GM10847 (cell line): Measurements from ENCODE around the gene USP30.

Experiments
- POLR2A ChIP-seq: IDR thresholded peaks from 2 replicates; pipeline ENCODE4 v1.6.1; 2011; ENCODE audit not compliant: insufficient read length; ENCODE audit errors: extremely low read depth

Gene USP30

GRCh38 chr12:109052414-109053323 lies at the start of gene USP30:
USP30 (plus strand) TSS chr12:109052576; CDS start chr12:109052679, 103 bp downstream.
- no peak for TF ChIP-seq POLR2A

DNA sequence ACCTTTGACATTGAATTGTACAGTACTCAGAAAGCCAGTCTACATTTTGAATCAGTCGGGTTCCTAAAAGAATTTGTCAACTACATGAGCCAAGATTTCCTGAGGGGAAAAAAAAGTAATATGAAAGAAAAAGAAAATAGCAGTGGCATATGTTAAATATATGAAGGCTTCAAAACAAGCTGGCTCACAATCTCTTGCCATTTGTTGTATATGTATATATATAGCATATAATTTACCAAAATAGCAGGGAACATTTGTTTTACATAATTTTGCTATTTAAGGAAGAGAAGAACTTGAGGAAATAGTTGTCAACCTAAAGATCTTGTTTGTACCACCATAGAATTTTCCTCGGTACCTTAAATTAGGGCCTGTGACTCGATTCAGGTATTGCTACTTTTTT lies 48.4 kb upstream of the USP30 start:
- no peak for TF ChIP-seq POLR2A

DNA sequence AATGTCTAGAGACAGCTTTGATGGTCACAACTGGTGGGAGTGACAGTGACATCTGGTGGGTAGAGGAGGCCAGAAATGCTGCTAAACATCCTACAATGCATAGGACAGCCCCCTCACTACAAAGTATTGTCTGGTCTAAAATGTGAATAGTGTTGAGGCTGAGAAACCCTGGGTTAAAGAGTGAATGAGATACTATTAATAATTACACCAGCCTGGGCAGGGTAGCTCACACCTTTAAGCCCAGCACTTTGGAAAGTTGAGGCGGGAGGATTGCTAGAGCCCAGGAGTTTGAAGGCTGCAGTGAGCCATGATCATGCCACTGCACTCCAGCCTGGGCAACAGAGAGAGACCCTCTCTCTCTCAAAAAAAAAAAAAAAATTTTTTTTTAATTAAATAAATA lies 42.6 kb upstream of the USP30 start:
- no peak for TF ChIP-seq POLR2A

GRCh38 chr12:109010259-109010658 lies 42.1 kb upstream of the USP30 start:
- no peak for TF ChIP-seq POLR2A

- no peak for TF ChIP-seq POLR2A
Observed at GRCh38 chr12:109014984-109015765, 37.2 kb upstream of the USP30 start.

DNA sequence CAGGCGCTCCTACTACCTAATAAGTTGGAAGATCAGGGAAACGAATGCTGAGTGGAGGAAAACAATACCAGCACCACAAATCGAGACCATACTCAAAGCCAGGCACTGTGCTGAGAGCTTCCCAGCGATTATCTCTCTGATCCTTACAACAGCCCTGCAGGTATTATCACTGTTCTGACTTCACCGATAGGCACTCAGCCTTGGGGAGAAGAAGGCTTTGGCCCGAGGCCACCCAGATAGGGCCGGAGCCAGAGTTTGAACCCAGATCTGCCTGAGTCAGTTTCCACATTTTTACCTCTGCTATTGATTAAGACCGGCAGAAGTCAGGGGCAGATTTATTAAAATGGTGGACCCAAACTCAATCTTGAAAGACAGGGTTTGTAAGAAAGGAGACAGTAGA lies 36.4 kb upstream of the USP30 start:
- no peak for TF ChIP-seq POLR2A

DNA sequence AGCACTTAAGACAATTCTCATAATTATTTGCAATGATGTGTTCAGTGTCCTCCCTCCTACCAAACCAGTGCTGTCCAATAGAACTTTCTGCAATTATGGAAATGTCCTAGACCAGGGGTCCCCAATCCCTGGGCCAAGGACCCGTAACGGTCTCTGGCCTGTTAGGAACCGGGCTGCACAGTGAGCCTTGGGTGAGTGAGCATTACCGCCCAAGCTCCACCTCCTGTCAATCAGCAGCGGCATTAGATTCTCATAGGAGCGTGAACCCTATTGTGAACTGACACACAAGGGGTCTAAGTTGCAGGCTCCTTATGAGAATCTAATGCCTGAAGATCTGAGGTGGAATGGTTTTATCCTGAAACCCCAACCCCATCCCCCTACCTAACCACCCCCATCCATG lies 35.4 kb upstream of the USP30 start:
- no peak for TF ChIP-seq POLR2A

DNA sequence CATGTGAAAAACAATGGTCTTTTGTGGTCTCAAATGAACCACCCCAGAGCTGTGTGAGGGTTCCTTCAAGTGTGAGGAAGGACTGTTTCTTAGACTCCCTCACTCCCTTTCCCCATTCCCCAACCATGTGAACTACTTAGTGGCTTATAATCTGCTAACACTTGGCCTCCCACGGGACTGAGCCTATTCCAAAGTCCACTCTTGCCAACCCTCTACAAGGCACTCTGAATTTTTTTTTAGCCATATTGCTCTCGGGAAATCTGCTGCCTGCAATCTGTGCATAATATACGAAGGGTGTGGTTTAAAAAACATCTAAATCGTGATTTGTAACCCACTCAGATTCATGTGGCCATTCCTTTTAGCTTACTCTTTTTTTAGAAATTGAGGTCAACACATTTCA lies 34.1 kb upstream of the USP30 start:
- no peak for TF ChIP-seq POLR2A

GRCh38 chr12:109020146-109020795 lies 32.1 kb upstream of the USP30 start:
- TF ChIP-seq POLR2A = no peak

DNA sequence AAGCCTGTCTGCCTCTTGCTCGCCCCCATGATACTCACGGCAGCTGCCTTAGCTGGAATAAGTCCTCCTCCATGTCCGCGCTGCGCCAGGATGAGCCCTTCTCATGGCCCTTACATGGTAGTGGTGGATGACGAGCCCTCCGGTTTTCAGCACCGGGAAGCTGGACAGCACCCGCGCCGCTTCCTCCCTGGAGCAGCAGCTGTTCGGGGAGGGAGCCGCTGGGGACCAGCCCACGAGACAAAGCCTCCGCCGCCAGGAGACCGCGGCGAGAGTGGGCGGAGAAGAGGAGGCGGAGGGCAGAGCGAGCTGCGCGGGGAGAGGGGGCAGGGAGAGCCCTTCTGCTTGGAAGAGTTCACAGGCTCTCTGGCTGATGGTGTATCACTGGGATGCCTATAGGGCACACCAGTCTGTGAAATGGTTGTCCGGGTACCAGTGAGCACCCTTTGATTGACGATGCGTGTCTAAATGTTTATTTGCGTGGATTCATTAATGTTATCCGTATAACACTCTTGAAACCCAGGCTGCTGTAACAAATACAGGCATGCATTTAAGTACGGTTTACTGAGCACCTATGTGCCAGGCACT lies 31.5 kb upstream of the USP30 start, which contains the start of gene SVOP:
Gene SVOP (minus strand): TSS at position 273 of the 585 bp plus-strand sequence. CDS start 200 bp downstream, at position 73.
- no peak for TF ChIP-seq POLR2A

DNA sequence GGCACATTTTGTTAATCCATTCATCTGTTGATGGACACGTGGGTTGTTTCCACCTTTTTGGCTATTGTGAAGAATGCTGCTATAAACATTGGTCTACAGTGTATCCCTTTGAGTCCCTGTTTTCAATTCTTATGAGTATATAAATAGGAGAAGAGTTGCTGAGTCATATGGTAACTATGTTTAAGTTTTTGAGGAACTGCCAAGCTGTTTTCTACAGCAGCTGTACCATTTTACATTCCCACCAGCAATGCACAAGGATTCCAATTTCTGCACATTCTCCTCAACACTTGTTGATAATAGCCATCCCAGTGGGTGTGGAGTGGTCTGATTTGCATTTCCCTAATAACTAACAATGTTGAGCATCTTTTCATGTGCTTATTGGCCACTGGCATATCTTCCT lies 24.6 kb upstream of the USP30 start:
- no peak for TF ChIP-seq POLR2A

GRCh38 chr12:109029411-109029810 lies 23.0 kb upstream of the USP30 start:
- TF ChIP-seq POLR2A = no peak

- no peak for TF ChIP-seq POLR2A
Observed at GRCh38 chr12:109033239-109034196, 18.9 kb upstream of the USP30 start.

- TF ChIP-seq POLR2A = no peak
Observed at GRCh38 chr12:109036975-109037374, 15.4 kb upstream of the USP30 start.

DNA sequence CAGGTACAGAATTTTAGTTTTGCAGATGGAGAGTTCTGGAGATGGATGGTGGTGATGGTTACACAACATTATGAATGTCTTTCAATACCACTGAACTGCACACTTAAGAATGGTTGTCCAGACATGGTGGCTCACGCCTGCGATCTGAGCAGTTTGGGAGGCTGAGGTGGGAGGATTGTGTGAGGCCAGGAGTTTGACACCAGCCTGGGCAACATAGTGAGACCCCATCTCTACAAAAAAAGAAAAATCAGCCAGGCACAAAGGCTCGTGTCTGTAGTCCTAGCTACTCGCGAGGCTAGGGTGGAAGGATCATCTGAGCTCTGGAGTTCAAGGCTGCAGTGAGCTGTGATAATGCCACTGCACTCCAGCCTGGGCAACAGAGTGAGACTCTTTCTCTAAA lies 8.1 kb upstream of the USP30 start:
- TF ChIP-seq POLR2A = no peak
